ENCODE results near the gene CHORDC1. TPM values are rescaled to one million over a fixed set of nuclear protein-coding genes. Genes with fewer than 3 reads are reported as not detected.
"Not testable (repeated sequence)": the region's sequence is repeated elsewhere in the genome, so short reads cannot be mapped to it uniquely, and the experiment has no call there.

Gene CHORDC1
- total RNA-seq, 1 donor from 2014 or later, result 65.6 TPM

DNA sequence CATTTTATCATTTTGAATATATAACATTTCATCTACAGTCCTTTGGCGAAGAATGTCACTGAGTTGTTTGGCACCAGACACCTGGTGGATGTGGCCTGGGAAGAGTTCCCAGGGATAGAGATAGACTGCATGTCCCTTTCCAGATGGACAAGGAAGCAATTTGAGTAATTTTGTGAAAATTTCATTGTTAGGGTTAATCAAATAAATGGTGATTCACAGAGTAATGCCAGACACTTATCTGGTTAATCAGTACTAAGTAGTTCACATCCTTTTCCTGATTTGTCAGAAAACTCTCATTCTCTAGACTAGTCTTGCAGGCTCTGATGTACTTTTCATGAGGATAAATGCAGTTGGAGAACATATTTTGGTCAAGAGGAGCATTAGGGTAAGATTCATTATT lies 46.8 kb downstream of the CHORDC1 start:
- no peaks in the 10 kb centered on the region for H3K4me1 ChIP-seq
- H3K36me3 ChIP-seq, result no peaks in the 10 kb centered on the region
- intact Hi-C loops (cut with DNase I), result no loop called here
- DNase-seq (ENCODE audit: extremely low spot score in 2 of 2), result no peak
- TF ChIP-seq, protein P1, sequence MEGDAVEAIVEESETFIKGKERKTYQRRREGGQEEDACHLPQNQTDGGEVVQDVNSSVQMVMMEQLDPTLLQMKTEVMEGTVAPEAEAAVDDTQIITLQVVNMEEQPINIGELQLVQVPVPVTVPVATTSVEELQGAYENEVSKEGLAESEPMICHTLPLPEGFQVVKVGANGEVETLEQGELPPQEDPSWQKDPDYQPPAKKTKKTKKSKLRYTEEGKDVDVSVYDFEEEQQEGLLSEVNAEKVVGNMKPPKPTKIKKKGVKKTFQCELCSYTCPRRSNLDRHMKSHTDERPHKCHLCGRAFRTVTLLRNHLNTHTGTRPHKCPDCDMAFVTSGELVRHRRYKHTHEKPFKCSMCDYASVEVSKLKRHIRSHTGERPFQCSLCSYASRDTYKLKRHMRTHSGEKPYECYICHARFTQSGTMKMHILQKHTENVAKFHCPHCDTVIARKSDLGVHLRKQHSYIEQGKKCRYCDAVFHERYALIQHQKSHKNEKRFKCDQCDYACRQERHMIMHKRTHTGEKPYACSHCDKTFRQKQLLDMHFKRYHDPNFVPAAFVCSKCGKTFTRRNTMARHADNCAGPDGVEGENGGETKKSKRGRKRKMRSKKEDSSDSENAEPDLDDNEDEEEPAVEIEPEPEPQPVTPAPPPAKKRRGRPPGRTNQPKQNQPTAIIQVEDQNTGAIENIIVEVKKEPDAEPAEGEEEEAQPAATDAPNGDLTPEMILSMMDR (IDR thresholded peaks at IDR 0.05), result no peak
- TF ChIP-seq POLR2AphosphoS5 (IDR thresholded peaks at IDR 0.05; ENCODE audit: insufficient read depth in 1 of 2, low read depth in 1 of 2) (no peak), POLR2A (IDR thresholded peaks at IDR 0.05) (no peak)
- no peak overlapping the region for H3K27ac ChIP-seq
- H3K4me3 ChIP-seq, result no peak overlapping the region
- H3K9me3 ChIP-seq, result no peaks in the 10 kb centered on the region
- no peaks in the 10 kb centered on the region for H3K27me3 ChIP-seq

DNA sequence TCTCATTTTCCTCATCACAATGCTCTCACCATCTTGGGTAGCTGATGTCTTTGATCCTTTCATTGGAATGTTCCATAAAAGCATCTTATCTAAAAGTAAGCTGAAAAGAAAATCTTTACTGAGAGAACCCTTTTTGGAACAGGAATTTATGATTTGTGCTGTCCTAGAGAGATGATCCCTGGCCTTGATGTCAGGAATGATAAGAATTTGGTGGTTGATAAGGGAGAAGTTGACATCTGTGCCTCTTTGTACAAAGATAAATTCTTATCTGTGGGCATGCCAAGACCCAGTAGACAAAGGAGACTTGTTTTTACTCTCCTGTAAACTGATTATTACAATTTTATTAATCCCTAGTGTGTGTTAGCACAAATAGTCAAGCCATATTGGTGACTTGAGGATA lies 51.5 kb downstream of the CHORDC1 start:
- H3K36me3 ChIP-seq, result no peaks in the 10 kb centered on the region
- H3K27ac ChIP-seq, result no peak overlapping the region
- TF ChIP-seq POLR2AphosphoS5 (IDR thresholded peaks at IDR 0.05; ENCODE audit: insufficient read depth in 1 of 2, low read depth in 1 of 2) (no peak), POLR2A (IDR thresholded peaks at IDR 0.05) (no peak)
- TF ChIP-seq, protein P1 (IDR thresholded peaks at IDR 0.05), result no peak
- H3K9me3 ChIP-seq, result no peaks in the 10 kb centered on the region
- no peaks in the 10 kb centered on the region for H3K27me3 ChIP-seq
- no peak for DNase-seq (ENCODE audit: extremely low spot score in 2 of 2)
- no peaks in the 10 kb centered on the region for H3K4me1 ChIP-seq
- H3K4me3 ChIP-seq, result no peak overlapping the region
- intact Hi-C loops (cut with DNase I), result no loop called here

DNA sequence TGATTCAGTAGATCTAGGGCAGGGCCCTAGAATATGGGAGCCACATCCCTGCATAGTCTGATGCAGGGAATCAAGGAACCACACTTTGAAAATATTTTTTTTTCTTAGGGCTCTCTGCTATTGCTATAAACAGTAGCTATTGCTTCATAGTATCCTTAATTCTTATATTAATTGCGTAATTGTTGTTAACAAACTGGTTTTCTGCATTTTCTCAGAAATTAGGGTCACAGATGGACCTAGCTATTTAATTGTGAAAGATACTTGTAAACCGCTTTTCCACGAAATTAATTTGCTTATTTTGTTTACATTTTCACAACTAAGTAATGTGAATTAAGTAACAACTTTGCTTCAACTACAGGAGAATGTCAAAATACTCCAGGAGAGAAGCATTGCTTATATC lies 54.3 kb downstream of the CHORDC1 start:
- H3K4me1 ChIP-seq, result no peaks in the 10 kb centered on the region
- no peak overlapping the region for H3K27ac ChIP-seq
- no peaks in the 10 kb centered on the region for H3K9me3 ChIP-seq
- intact Hi-C loops (cut with DNase I), result no loop called here
- no peak overlapping the region for H3K4me3 ChIP-seq
- no peak for DNase-seq (ENCODE audit: extremely low spot score in 2 of 2)
- H3K36me3 ChIP-seq, result no peaks in the 10 kb centered on the region
- TF ChIP-seq, protein P1 (IDR thresholded peaks at IDR 0.05), result no peak
- TF ChIP-seq POLR2AphosphoS5 (IDR thresholded peaks at IDR 0.05; ENCODE audit: insufficient read depth in 1 of 2, low read depth in 1 of 2) (no peak), POLR2A (IDR thresholded peaks at IDR 0.05) (no peak)
- no peaks in the 10 kb centered on the region for H3K27me3 ChIP-seq

DNA sequence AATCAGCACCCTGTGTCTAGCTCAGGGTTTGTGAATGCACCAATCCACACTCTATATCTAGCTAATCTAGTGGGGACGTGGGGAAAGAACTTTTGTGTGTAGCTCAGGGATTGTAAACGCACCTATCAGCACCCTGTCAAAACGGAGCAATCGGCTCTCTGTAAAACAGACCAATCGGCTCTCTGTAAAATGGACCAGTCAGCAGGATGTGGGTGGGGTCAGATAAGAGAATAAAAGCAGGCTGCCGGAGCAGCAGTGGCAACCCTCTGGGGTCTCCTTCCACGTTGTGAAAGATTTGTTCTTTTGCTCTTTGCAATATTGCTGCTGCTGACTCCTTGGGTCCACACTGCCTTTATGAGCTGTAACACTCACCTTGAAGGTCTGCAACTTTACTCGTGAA lies 55.1 kb downstream of the CHORDC1 start:
- DNase-seq (ENCODE audit: extremely low spot score in 2 of 2); H3K36me3 ChIP-seq; H3K27me3 ChIP-seq; H3K4me3 ChIP-seq; H3K4me1 ChIP-seq; intact Hi-C loops (cut with DNase I); H3K9me3 ChIP-seq; H3K27ac ChIP-seq: not testable (repeated sequence)

DNA sequence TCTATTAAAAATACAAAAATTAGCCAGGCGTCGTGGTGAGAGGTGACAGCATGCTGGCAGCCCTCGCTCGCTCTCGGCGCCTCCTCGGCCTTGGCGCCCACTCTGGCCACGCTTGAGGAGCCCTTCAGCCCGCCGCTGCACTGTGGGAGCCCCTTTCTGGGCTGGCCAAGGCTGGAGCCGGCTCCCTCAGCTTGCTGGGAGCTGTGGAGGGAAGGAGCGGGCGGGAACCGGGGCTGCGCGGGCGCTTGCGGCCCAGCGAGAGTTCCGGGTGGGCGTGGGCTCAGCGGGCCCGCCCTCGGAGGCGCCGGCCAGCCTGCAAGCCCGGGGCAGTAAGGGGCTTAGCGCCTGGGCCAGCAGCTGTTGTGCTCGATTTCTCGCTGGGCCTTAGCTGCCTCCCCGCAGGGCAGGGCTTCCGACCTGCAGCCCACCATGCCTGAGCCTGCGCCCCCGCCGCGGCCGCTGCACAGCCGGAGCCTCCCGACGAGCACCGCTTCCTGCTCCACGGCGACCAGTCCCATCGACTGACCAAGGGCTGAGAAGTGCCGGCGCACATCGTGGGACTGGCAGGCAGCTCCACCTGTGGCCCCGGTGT lies 55.8 kb downstream of the CHORDC1 start:
- H3K27ac ChIP-seq; H3K36me3 ChIP-seq; DNase-seq (ENCODE audit: extremely low spot score in 2 of 2); intact Hi-C loops (cut with DNase I); H3K4me3 ChIP-seq; H3K4me1 ChIP-seq; H3K27me3 ChIP-seq; H3K9me3 ChIP-seq: not testable (repeated sequence)

Other genes starting within 250 kb of the CHORDC1 start
- not detected for gene TRIM49C, start 191.9 kb downstream of the CHORDC1 start, total RNA-seq
- not detected for gene UBTFL1, start 137.1 kb downstream of the CHORDC1 start, total RNA-seq
- gene NAALAD2, start 88.4 kb downstream of the CHORDC1 start, total RNA-seq, result 0.98 TPM

All from vagina (tissue), 2 donors.